Small intestine (tissue), 7 donors: ENCODE measurements around the gene KTN1. TPM values are rescaled to one million over a fixed set of nuclear protein-coding genes. Genes with fewer than 3 reads are reported as not detected.
A peak's percentile ranks its signal among the peaks of the same experiment; 100 is the strongest.

ENCODE experiments used
- DNase-seq, 2 donors: peaks; one replicate each; pipeline versions ENCODE4 v3.0.0 to v3.0.0-alpha.2; 2013
- FAIRE-seq: peaks from 2 replicates; lab custom pipeline; 2012; peaks lifted over from hg19 to GRCh38; lab: Jason Lieb, UNC
- H3K27ac ChIP-seq, 3 donors: one replicate each; pipeline ENCODE4 v1.5.1; 2013; ENCODE audit warnings: low read length in 2 of 3, mild to moderate bottlenecking in 2 of 3, control low read depth in 1 of 3, inconsistent platforms in 1 of 3, low read depth in 1 of 3, moderate library complexity in 1 of 3
- H3K27me3 ChIP-seq, 3 donors: one replicate each; pipeline ENCODE4 v1.6.1; 2013; ENCODE audit warnings: low read length in 3 of 3, inconsistent platforms in 1 of 3; ENCODE audit not compliant: control insufficient read depth in 3 of 3, insufficient read depth in 3 of 3
- H3K36me3 ChIP-seq, 3 donors: one replicate each; pipeline ENCODE4 v1.6.1; 2013; ENCODE audit warnings: low read length in 3 of 3, inconsistent platforms in 1 of 3, low read depth in 1 of 3, mild to moderate bottlenecking in 1 of 3, moderate library complexity in 1 of 3; ENCODE audit not compliant: control insufficient read depth in 3 of 3, insufficient read depth in 2 of 3
- H3K4me1 ChIP-seq, 3 donors: one replicate each; pipeline ENCODE4 v1.6.1; 2013; ENCODE audit warnings: low read length in 2 of 3, inconsistent platforms in 1 of 3, low read depth in 1 of 3, mild to moderate bottlenecking in 1 of 3, moderate library complexity in 1 of 3; ENCODE audit not compliant: control insufficient read depth in 3 of 3, insufficient read depth in 2 of 3
- H3K4me3 ChIP-seq, 3 donors: one replicate each; pipeline ENCODE4 v1.5.1; 2013; ENCODE audit warnings: low read length in 3 of 3, control low read depth in 1 of 3, inconsistent platforms in 1 of 3, low read depth in 1 of 3, mild to moderate bottlenecking in 1 of 3, moderate library complexity in 1 of 3
- H3K9me3 ChIP-seq, 2 donors: one replicate each; pipeline ENCODE4 v1.6.1; 2013; ENCODE audit warnings: low read depth in 1 of 2, low read length in 1 of 2; ENCODE audit not compliant: control insufficient read depth in 2 of 2, insufficient read depth in 1 of 2
- WGBS, 3 donors: extraction: QIAGEN DNeasy Blood & Tissue Kit; methylation state at CpG; one replicate each; pipeline ENCODE4 v1.1.7; 2013; 5-methylcytosine and 5-hydroxymethylcytosine counted together
- polyA plus RNA-seq, 4 donors: library from polyadenylated mRNA; stranded (reverse) in 3 of 4; unstranded in 1 of 4; fragments of 200-250 nt in 3 of 4; fragments of 120-200 nt in 1 of 4; gene quantifications; one replicate each; pipeline versions ENCODE4 v1.2.1 to v1.2.3, GENCODE V29; 2013
- donor health status: healthy with polysubstance abuse.
- donor health status: control.
- donor health status: control.
- donor health status: Bipolar disorder and iron deficiency.
- donor health status: healthy.

Gene KTN1
- polyA plus RNA-seq, 4 donors: 42.9 to 103 (median 67.8) TPM

DNA sequence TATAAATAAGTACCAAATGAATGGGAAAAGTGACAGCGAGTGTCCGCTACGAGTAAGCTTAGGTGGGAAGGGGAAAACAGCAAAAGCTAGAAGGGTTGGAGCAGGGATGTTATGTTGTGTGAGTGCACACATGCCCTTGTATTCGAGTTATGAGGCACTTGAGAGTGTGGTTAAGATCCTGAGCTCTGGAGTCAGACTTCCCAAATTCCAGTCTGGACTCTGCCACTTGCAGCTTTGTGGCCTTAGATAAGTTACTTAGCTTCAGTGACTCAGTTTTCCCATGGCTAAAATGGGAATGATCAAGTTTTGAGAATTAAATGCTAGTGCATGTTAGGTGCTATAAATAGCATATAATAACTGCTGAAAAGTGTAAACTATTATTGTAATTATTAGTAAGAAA, 44.9 kb downstream of the KTN1 start:
- FAIRE-seq: no peak
- H3K36me3 ChIP-seq: peaks cover 12 to 17% (median 15%) of the 10 kb centered on the region in 3 donors
- no peak overlapping the region for H3K27ac ChIP-seq
- H3K9me3 ChIP-seq: peaks cover 0 to 9% of the 10 kb centered on the region in 2 donors
- H3K4me3 ChIP-seq: no peak overlapping the region
- WGBS, 3 donors: 92 to 95% (median 92%) methylated on average over 4 of the region's 4 CpGs
- H3K27me3 ChIP-seq: no peaks in the 10 kb centered on the region
- DNase-seq: peak in 1 of 2 donors; percentile 1
- H3K4me1 ChIP-seq: no peaks in the 10 kb centered on the region

DNA sequence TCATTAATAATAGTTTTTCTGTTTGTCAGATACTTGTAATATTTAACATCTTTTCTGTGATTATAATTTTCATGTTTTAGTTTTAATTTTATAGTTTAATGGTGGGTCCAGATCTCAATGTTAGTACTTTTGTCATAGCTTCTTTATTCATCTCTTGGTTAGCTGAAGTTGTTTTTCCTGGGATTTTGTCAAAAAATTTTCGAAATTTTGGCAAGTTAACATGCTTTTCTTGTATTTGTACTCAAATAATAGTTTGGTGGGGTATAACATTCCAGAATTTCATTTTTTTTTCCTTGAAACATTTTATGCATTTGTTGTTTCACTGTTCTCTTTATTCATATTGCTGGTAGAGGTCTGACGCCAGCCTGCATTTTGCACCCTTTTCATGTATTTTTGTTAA, 45.5 kb downstream of the KTN1 start:
- 83 to 96% (median 94%) methylated on average over 2 of the region's 2 CpGs for WGBS, 3 donors
- no peak for FAIRE-seq

GRCh38 chr14:55626131-55626530, 46.1 kb downstream of the KTN1 start:
- H3K4me1 ChIP-seq: no peaks in the 10 kb centered on the region
- H3K27ac ChIP-seq: no peak overlapping the region
- peaks cover 7 to 15% (median 8%) of the 10 kb centered on the region in 3 donors for H3K36me3 ChIP-seq
- no peaks in the 10 kb centered on the region for H3K27me3 ChIP-seq
- no peak overlapping the region for H3K4me3 ChIP-seq
- FAIRE-seq: no peak
- DNase-seq: no peak
- no peaks in the 10 kb centered on the region for H3K9me3 ChIP-seq
- WGBS, 3 donors: 81 to 89% (median 87%) methylated on average over 4 of the region's 4 CpGs

More for the DNA sequence above, 45.5 kb downstream of the KTN1 start:
- Histone ChIP-seq H3K9me3 (peaks cover 0 to 3% of the 10 kb centered on the region in 2 donors), H3K4me1 (no peaks in the 10 kb centered on the region), H3K27ac (no peak overlapping the region), H3K4me3 (no peak overlapping the region), H3K27me3 (no peaks in the 10 kb centered on the region), H3K36me3 (peaks cover 9 to 16% (median 12%) of the 10 kb centered on the region in 3 donors)
- no peak for DNase-seq

DNA sequence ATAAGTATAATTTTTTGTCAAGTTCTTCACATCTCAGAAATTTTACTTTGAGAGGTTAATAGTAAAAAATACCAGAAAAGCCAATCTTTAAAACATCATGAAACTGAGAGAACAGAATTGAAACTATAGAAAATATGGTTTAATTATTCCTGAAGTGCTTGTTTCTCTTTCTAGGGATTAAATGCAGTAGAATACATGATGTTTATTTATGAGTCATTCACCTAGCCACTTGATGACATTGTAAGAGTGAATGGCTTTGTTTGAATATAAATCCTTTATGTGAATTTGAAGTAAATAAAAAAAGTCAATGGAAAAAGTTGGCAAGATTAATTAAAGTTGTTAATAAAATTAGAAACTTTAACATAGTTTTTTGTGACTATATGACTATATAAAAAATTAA, 48.4 kb downstream of the KTN1 start:
- Histone ChIP-seq H3K27ac (no peak overlapping the region), H3K27me3 (no peaks in the 10 kb centered on the region), H3K4me1 (no peaks in the 10 kb centered on the region), H3K9me3 (no peaks in the 10 kb centered on the region), H3K36me3 (peaks cover 5 to 18% (median 9%) of the 10 kb centered on the region in 3 donors), H3K4me3 (no peak overlapping the region)
- no peak for DNase-seq
- peak; percentile 67 for FAIRE-seq

GRCh38 chr14:55638665-55639064, 58.7 kb downstream of the KTN1 start:
- Histone ChIP-seq H3K36me3 (peaks cover 7 to 17% (median 10%) of the 10 kb centered on the region in 3 donors), H3K27me3 (no peaks in the 10 kb centered on the region), H3K9me3 (no peaks in the 10 kb centered on the region), H3K27ac (no peak overlapping the region), H3K4me1 (no peaks in the 10 kb centered on the region), H3K4me3 (no peak overlapping the region)
- WGBS, 3 donors: 91 to 98% (median 95%) methylated on average over 1 of the region's 1 CpG
- DNase-seq: no peak
- no peak for FAIRE-seq

DNA sequence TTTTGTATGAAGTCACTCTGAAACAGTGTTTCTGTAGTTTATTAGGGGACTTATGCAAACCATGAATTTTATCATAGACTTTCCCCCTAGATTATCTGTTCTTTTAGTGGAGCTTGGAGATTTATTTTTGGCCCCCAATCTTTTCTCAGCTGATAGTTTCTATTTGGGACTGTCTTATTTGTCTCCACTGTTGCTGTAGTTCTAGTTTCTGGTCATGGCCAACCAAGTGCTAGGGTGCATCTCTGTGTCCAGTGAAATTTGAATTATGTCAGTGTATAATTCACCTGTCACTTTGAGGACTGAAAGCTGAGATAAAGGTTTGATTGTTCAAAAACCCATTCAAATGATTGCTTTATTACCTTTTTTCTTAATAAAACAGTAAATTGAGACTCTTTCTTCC, 61.3 kb downstream of the KTN1 start:
- Histone ChIP-seq H3K4me3 (no peak overlapping the region), H3K4me1 (no peaks in the 10 kb centered on the region), H3K27me3 (no peaks in the 10 kb centered on the region), H3K27ac (no peak overlapping the region), H3K9me3 (no peaks in the 10 kb centered on the region), H3K36me3 (peaks cover 4 to 10% (median 4%) of the 10 kb centered on the region in 3 donors)
- DNase-seq: no peak
- FAIRE-seq: no peak

- H3K4me3 ChIP-seq: no peak overlapping the region
- FAIRE-seq (no peak), DNase-seq (no peak)
- no peaks in the 10 kb centered on the region for H3K27me3 ChIP-seq
- no peak overlapping the region for H3K27ac ChIP-seq
- H3K36me3 ChIP-seq: peaks cover 4 to 7% (median 4%) of the 10 kb centered on the region in 3 donors
- no peaks in the 10 kb centered on the region for H3K9me3 ChIP-seq
- no peaks in the 10 kb centered on the region for H3K4me1 ChIP-seq
Measured at GRCh38 chr14:55641954-55642353, 61.9 kb downstream of the KTN1 start.

DNA sequence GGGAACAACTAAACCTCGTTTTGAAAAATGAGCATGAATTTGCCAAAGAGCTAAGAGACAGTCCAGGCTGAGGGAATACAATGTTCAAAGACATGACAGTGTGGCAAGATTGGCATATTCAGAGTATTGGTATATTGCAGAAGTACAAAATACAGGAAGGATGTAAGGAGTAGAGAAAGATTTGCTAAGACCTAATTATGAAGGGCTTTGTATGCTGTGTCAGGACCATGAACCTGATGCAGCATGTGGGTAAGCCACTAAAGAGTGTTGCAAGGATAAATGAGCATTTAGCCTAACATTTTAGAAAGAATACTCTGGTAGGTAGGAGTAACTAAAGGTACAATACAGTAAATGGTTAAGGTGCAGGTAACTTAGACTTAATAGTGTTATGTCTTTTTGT, 65.1 kb downstream of the KTN1 start:
- Histone ChIP-seq H3K4me3 (no peak overlapping the region), H3K36me3 (peaks cover 5 to 10% (median 5%) of the 10 kb centered on the region in 3 donors), H3K27ac (no peak overlapping the region), H3K27me3 (no peaks in the 10 kb centered on the region), H3K4me1 (no peaks in the 10 kb centered on the region), H3K9me3 (no peaks in the 10 kb centered on the region)
- WGBS, 3 donors: 77 to 90% (median 88%) methylated on average over 1 of the region's 1 CpG
- DNase-seq: no peak
- no peak for FAIRE-seq
